ENCODE measurements around the gene CD300E.
"Not testable (repeated sequence)": the region's sequence is repeated elsewhere in the genome, so short reads cannot be mapped to it uniquely, and the experiment has no call there.

Gene CD300E

GRCh38 chr17:74597069-74597790 lies 26.3 kb downstream of the CD300E start:
- DNase-seq = no peak

DNA sequence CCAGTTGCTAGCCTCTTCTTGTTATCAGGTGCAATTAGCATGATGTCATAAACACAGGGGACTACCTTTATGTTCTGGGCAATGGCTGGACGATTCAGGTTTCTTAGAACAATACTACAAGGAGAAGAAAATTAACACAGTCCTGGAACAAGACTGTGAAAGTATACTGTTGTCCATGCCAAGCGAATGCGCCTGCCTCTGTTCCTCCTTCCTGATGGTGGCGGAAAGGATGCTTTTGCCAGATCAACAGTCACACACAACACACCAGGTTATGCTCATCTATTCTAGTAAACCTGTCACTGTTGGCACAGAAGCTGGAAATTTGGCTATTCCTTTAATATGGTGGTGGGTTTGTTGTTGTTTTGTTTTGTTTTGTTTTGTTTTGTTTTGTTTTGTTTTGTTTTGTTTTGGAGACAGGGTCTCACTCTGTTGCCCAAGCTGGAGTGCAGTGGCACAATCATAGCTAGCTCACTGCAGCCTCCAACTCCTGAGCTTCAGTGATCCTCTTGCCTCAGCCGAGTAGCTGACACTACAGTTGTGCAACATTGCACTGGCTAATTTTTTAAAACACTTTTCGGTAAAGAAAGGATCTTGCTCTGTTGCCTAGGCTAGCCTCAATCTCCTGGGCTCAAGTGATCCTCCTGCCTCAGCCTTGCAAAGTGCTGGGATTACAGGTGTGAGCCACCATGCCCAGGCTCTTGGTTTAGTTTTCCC lies 28.3 kb downstream of the CD300E start:
- DNase-seq = no peak

GRCh38 chr17:74592087-74592990 lies 31.2 kb downstream of the CD300E start, which contains the start of gene CD300LD:
Gene CD300LD (minus strand): TSS chr17:74592283. CDS start chr17:74592202, 81 bp downstream.
- DNase-seq = no peak

DNA sequence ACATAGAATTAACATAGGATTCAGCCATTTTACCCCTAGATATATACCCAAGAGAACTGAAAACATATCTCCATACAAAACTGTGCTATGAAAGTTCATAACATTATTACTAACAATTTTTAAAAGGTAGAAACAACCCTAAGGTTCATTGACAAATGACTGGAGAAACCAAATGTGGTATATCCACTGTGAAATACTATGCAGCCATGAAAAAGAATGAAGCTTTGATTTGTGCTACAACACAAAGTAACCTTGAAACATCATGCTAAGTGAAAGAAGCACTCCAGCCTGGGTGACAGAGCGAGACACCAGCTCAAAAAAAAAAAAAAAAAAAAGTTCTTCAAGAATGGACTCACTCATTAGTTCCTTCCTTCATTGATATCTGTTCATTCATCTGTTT lies 32.0 kb downstream of the CD300E start:
- DNase-seq = no peak

GRCh38 chr17:74585711-74586110 lies 37.8 kb downstream of the CD300E start:
- no peak for DNase-seq

- no peak for DNase-seq
Observed at GRCh38 chr17:74584292-74585060, 39.1 kb downstream of the CD300E start.

DNA sequence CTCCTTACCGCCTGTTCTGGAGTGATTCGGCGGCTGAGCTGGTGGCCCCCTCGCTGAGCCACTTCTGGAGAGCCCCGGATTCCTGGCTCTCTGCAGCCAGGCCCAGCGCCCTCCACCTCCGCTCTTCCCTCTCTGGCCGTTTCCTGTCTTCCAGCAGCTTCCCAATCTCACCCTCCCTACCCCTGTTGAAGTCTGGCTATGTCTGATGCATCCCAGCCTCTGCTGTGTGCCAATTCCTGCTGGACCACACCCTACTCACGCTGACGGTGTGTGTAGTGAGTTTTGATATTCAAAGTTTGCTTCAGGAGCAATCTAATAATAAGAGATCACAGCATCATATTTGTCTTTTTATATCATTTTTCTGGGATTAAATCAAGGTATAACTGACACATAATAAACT lies 40.9 kb downstream of the CD300E start:
- no peak for DNase-seq

DNA sequence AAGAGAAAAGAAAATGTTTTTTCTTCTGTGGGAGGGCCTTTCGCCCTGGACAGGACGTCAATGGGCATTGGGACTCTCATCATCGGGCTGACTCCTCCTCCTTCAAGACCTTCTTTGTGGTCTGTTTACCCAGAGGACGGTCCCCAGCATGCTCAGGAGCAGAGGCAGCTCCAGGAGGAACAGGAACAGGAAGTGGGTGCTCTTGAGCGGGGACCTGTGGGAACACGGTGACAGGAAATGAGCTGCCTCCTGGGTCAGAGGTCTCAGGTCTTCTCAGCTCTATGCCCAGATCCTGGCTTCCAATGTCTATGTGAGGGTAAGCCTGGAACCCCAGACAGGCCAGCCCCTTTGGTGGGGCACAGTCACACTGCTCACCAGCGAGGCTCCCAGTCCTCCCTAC lies 43.6 kb downstream of the CD300E start:
- no peak for DNase-seq

DNA sequence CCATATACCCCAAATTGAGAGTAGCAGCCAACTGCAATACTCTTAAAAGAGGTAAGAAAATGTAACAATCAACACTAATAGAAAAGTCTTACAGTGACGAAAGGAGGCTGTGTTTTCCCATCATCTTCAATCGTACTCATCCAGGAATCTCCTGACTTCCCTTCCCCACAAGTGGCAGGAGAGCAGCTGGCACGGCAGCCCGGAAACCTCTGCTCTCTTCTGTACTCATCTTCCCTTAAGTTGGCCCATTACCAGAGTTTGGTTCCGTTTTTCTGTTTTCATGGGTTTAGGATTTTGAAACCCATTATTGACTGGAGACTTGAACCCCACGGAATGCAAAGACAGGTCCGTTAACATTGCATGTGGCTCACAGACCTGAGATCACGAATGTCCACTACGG lies 44.6 kb downstream of the CD300E start:
- no peak for DNase-seq

DNA sequence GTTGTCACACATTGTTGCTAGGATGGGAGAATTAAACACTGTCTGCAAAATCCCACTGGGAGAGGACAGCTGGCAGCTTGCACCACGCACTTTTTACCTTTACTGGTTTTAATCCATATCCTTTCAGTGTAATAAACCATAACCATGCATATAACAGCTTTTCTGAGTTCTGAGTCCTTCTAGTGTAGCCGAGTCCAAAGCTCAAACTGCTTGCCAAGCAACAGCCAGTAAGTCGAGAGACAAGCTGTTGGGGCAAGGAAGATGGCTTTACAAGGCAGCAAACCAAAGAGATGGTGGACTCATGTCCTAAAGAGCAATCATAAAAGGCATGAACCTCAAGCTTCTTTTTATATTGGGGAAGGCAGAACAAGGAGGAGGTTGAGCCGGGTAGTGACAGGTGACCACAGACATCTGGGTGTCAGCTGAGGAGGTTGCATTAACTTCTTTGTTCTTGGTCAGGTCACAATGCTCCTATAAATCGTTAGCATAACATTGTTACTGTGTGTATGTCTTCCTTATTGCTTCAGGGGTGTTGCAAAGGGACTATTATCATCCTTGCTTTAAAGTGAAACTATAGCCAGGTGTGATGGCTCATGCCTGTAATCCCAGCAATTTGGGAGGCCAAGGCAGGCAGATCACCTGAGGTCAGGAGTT lies 48.9 kb downstream of the CD300E start:
- no peak for DNase-seq

- not testable (repeated sequence) for DNase-seq
Observed at GRCh38 chr17:74573635-74574034, 49.9 kb downstream of the CD300E start.

DNA sequence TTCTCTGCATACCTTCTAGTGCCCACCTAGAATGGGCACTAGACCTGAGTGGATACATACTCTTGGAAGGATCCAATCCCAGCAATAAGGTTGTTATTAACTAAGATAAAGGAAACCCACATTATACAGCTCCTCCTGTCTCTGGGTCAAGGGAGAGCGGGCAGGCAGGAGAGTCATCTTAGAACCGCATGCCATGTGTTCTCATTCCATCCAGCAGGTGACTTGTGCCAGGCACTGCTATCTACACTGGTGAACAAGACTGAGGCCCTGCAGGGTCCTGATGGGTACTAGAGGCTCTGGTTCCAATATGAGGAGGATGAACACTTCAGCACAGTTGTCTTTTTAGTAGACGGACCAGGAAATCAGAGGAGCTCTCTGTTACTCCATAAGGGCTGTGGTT lies 50.4 kb downstream of the CD300E start:
- no peak for DNase-seq

- DNase-seq = no peak
Observed at GRCh38 chr17:74571621-74572270, 51.8 kb downstream of the CD300E start.

DNA sequence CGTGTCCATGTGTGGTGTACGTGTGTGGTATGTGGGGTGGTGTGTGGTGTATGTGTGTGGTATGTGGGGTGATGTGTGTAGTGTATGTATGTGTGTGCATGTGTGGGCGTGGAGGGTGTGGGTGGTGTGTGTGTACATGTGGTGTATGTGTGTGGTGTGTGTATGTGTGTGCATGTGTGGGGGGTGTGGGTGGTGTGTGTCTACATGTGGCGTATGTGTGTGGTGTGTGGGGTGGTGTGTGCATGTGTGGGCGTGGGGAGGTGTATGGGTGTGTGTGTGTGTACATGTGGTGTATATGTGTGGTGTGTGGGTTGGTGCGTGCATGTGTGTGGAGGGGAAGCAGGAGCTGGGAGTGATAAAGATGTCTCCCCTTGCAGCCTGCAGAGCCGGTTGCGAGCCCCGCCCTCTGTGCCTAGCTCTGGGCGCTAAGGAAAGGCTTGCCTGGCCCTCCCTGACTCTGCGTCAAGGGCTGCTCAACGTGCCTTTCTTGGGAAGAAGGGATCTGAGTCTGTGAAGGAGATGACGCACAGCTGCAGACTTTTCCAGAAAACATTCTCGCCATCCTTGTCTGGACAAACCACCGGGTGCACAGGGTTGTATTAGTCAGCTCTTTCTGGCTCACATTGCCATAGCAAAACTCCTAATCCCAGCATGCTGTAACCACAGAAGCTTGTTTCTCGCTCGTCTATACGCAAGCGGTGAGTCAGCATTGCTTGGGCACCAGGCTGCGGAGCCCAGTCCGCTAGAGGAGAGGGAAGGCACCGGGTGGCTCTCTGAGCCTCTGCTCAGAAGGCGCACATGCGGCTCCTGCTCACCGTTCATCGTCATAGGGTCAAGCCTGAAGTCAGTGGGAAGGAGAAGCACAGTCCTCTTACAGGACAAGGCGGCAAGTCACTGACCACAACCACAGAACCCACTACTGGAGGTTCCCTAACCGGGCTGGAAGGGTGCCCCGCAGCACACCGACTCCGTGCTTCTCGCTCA lies 54.2 kb downstream of the CD300E start:
- DNase-seq = no peak

DNA sequence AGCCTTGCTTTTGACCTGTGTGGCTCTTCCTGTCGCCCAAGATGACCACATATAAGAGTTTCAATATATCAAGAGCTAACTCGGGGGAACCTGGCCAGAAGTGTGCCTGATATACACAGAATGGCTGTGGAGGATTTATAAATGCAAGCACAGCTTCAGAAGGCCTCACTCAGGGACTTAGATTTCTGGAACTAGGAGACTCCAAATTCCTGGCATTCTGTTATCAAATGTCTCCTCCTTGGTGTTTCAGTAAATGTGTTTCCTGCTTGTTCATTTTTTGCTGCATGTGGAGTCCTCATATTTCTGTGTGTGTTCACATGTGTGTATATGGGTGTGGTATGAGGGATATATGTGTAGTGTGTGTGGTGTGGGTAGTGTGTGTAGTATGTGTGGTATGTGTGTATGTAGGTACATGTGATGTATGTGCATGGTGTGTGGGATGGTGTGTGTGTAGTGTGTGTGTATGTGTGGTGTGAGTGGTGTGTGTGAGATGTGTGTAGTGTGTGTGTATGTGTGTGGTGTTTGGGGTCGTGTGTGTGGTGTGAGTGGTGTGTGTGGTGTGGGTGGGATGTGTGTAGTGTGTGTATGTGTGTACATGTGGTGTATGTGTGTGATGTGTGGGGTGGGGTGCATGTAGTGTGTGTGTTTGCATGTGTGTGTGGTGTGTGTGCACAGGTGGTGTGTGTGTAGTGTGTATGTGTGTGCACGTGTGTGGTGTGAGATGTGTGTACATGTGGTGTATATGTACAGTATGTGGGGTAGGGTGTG lies 55.2 kb downstream of the CD300E start:
- no peak for DNase-seq

DNA sequence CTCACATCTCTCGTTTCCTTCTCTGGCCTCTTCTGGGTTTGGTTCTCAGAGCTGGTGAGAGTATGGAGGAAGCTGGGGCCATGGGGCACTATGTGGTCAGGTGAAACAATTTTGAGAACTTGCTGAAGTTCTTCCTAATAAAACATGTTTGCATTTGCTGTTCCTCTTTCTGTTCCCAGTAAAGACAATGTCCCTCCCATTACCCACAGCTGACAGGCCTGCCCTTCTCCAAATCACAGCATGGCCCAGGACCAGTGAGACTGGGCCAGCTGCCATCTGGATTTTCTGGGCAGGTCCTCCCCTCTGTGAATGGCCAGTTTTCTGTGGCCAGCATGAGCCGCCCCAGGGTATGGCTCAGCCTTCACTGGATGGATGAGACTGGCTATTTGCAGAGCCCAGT lies 56.1 kb downstream of the CD300E start, which contains the start of gene CD300H:
Gene CD300H (minus strand): TSS at position 113 of the 400 bp plus-strand sequence.
- DNase-seq = no peak

GRCh38 chr17:74566132-74566753 lies 57.3 kb downstream of the CD300E start:
- DNase-seq = peak; percentile 14

DNA sequence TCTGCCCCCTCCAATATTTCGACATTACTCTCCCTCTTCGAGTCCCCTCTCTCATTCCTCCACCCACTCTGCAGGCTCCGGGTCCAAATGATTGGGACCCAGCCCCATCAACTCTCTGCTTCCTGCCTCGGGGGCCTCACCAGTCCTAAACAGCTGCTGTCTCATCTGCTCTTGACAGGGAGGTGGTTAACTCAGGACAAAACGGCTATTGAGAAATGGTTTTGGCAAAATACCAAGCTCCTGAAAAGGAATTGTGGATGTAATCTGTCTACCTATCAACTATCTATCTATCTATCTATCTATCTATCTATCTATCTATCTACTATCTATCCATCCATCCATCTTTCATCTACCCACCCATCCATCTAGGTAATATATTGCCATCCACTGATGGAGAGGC lies 58.4 kb downstream of the CD300E start:
- DNase-seq = no peak

- no peak for DNase-seq
Observed at GRCh38 chr17:74563358-74563757, 60.2 kb downstream of the CD300E start.
